Mesendoderm (in vitro differentiated cells): ENCODE measurements around the gene RBFOX1. TPM values are rescaled to one million over a fixed set of nuclear protein-coding genes. Genes with fewer than 3 reads are reported as not detected.

Source experiments
- DNase-seq: peaks from one replicate; pipeline ENCODE4 v3.0.0; 2013
- H2AK5ac ChIP-seq: 2 replicates; pipeline ENCODE4 v1.6.1; 2013; ENCODE audit warnings: low read length, inconsistent platforms
- H2BK120ac ChIP-seq: 2 replicates; pipeline ENCODE4 v1.6.1; 2013; ENCODE audit warnings: low read depth, mild to moderate bottlenecking, low read length, moderate library complexity, mixed read lengths
- H2BK15ac ChIP-seq: replicated peaks from 2 replicates; pipeline ENCODE4 v1.6.1; 2013; ENCODE audit warnings: low read depth, mild to moderate bottlenecking, moderate library complexity
- H2BK5ac ChIP-seq: 2 replicates; pipeline ENCODE4 v1.6.1; 2013; ENCODE audit warnings: low read length, inconsistent platforms
- H3K18ac ChIP-seq: 2 replicates; pipeline ENCODE4 v1.6.1; 2013; ENCODE audit warnings: mild to moderate bottlenecking, low read length, mixed read lengths
- H3K23ac ChIP-seq: one replicate; pipeline ENCODE4 v1.6.1; 2013; ENCODE audit warnings: low read length
- H3K27ac ChIP-seq: 2 replicates; pipeline ENCODE4 v1.5.1; 2013; ENCODE audit warnings: low read depth, mild to moderate bottlenecking, inconsistent platforms, low read length, moderate library complexity
- H3K27me3 ChIP-seq: 2 replicates; pipeline ENCODE4 v1.6.1; 2013; ENCODE audit warnings: low read length, control low read depth, mild to moderate bottlenecking, inconsistent platforms; ENCODE audit not compliant: insufficient read depth, poor library complexity
- H3K36me3 ChIP-seq: 2 replicates; pipeline ENCODE4 v1.6.1; 2013; ENCODE audit warnings: low read length, inconsistent platforms; ENCODE audit not compliant: control insufficient read depth, insufficient read depth
- H3K4ac ChIP-seq: one replicate; pipeline ENCODE4 v1.6.1; 2013; ENCODE audit warnings: low read depth, mild to moderate bottlenecking, low read length, moderate library complexity
- H3K4me1 ChIP-seq: 2 replicates; pipeline ENCODE4 v1.6.1; 2013; ENCODE audit warnings: low read depth, low read length, inconsistent platforms; ENCODE audit not compliant: control insufficient read depth
- H3K4me2 ChIP-seq: 2 replicates; pipeline ENCODE4 v1.6.1; 2013; ENCODE audit warnings: low read length
- H3K4me3 ChIP-seq: 2 replicates; pipeline ENCODE4 v1.5.1; 2013; ENCODE audit warnings: mild to moderate bottlenecking, low read length
- H3K56ac ChIP-seq: one replicate; pipeline ENCODE4 v1.6.1; 2013; ENCODE audit warnings: low read length
- H3K79me1 ChIP-seq: 2 replicates; pipeline ENCODE4 v1.6.1; 2013; ENCODE audit warnings: low read length, inconsistent platforms
- H3K79me2 ChIP-seq: 2 replicates; pipeline ENCODE4 v1.6.1; 2013; ENCODE audit warnings: mild to moderate bottlenecking, low read length; ENCODE audit not compliant: control insufficient read depth, insufficient read depth
- H3K9ac ChIP-seq: 2 replicates; pipeline ENCODE4 v1.6.1; 2013; ENCODE audit warnings: low read length, inconsistent platforms
- H4K5ac ChIP-seq: one replicate; pipeline ENCODE4 v1.6.1; 2013; ENCODE audit warnings: low read length
- H4K8ac ChIP-seq: one replicate; pipeline ENCODE4 v1.6.1; 2013; ENCODE audit warnings: low read depth, mild to moderate bottlenecking, control low read depth, low read length, moderate library complexity
- WGBS: extraction: QIAGEN DNeasy Blood & Tissue Kit; methylation state at CpG from one replicate; pipeline ENCODE4 v1.1.7; 2013; ENCODE audit warnings: low lambda C conversion rate, missing lambda C conversion rate; ENCODE audit not compliant: insufficient coverage; ENCODE audit errors: extremely low coverage; 5-methylcytosine and 5-hydroxymethylcytosine counted together
- small RNA-seq: library from polyadenylated mRNA; stranded (forward); fragments of <200 nt; extraction: miRNeasy Mini kit (QIAGEN cat#:217004); gene quantifications from one replicate; pipeline ENCODE3, GENCODE V24; 2013; ENCODE audit not compliant: insufficient read depth

Gene RBFOX1

GRCh38 chr16:7755347-7755882 is 422.8 kb downstream of the RBFOX1 start:
- no peak overlapping the region for H3K4me3 ChIP-seq
- WGBS, result no CpG with 5 or more reads among the region's 6 CpGs
- DNase-seq, result no peak
- no peaks in the 10 kb centered on the region for H3K79me1 ChIP-seq
- no peak overlapping the region for H3K4ac ChIP-seq
- H2BK5ac ChIP-seq, result no peak overlapping the region
- H3K79me2 ChIP-seq, result no peaks in the 10 kb centered on the region
- H4K5ac ChIP-seq, result no peak overlapping the region
- no peak overlapping the region for H2BK120ac ChIP-seq
- H3K56ac ChIP-seq, result no peak overlapping the region
- H3K9ac ChIP-seq, result no peak overlapping the region
- no peaks in the 10 kb centered on the region for H3K27me3 ChIP-seq
- no peaks in the 10 kb centered on the region for H3K36me3 ChIP-seq
- H3K18ac ChIP-seq, result no peak overlapping the region
- no peak overlapping the region for H3K27ac ChIP-seq
- H2BK15ac ChIP-seq, result no peak overlapping the region
- H3K4me1 ChIP-seq, result no peaks in the 10 kb centered on the region
- H3K23ac ChIP-seq, result no peak overlapping the region
- no peak overlapping the region for H3K4me2 ChIP-seq
- H4K8ac ChIP-seq, result no peak overlapping the region
- H2AK5ac ChIP-seq, result no peak overlapping the region

Small RNA genes lying within 50 kb of the gene (small RNA-seq; reads per million reads assigned to genes)
- gene RF00537 (not detected), gene RF00561 (not detected)
